DMS114 treated with DMSO at 0.1 percent for 48 hours (cell line): ENCODE data around the gene IGF1R.

Experiments used
- DNase-seq: peaks from one replicate; lab custom pipeline; 2025; ENCODE audit not compliant: unreplicated experiment; lab: John Stamatoyannopoulos, UW

The IGF1R gene

GRCh38 chr15:98724048-98724447 lies 75.7 kb downstream of the IGF1R start:
- no peak for DNase-seq

GRCh38 chr15:98724494-98724893 lies 76.2 kb downstream of the IGF1R start:
- no peak for DNase-seq

DNA sequence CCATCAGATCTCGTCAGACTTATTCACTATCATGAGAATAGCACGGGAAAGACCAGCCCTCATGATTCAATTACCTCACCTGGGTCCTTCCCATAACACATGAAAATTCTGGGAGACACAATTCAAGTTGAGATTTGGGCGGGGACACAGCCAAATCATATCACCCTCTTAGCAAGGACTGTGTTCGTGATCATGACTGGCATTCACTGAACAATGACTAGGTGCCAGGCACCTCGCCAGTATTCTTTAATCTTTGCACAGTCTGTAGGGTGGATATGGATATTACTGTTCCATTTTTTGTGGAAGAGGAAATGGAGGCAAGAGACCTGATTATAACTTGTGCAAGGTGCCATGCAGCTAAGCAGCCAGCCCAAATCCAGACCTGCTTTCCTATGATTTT lies 77.5 kb downstream of the IGF1R start:
- DNase-seq, result no peak

DNA sequence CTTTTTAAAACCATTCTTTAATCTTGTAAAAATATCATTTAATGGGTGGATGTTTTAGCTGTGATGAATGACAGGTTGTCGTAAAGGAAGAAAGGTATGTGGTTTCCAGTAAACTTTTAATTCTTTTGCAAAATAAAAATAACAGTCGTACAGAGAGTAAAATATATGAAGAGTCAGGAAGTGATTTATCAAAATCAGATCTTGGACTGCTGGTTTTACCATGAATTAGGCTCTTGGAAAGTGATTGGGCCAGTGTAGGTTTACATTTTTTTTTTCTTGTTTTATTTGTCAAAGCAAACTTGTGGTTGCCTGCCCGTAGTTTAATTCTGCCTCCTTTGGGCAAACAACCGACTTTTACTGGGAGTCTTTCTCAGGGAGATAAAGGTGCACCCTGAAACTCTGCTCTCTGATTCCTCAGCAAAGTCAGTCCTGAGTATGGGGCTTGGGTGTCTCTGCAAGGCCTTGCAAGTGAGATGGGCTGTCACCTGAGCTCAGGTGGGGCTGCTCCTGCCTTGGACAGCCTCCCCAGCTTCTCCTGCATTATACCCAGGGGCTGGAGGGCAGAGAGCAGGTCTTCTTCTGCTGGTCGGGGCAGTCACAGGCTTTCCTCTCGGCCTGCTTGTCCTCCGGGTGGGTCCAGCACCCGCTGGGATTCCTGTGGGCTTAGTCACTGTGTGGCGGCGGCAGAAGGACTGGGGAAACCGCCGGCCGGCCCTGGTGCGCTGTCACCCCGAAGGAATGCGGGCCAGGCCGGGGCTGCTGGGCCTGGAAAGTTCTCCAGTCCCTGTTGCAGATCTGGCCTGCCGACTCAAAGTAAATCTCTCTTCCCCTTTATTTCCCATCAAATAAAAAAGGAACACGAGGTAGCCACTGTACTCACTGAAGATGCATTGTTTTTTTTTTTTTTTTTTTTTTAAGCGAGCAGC lies 79.0 kb downstream of the IGF1R start:
- DNase-seq, result no peak

- DNase-seq, result no peak
Observed at GRCh38 chr15:98728082-98728810, 79.9 kb downstream of the IGF1R start.

DNA sequence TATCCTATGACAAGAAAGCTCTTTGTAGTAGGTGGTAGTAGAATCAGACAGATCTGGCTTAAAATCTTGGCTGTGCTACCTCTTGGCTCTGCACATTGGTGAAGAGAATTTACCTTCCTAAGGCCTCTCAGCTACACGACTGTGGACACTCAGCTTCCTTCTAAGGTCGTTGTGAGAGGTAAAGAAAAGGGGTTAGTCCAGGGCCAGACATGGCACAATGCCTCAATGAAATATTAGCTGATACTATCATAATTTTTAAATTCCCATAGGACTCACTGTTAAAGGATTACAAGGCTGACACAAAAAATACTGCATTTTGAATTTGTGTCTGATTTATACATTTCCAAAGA lies 80.4 kb downstream of the IGF1R start:
- no peak for DNase-seq

- DNase-seq, result no peak
Observed at GRCh38 chr15:98729446-98730042, 81.2 kb downstream of the IGF1R start.

- DNase-seq, result no peak
Observed at GRCh38 chr15:98730860-98731711, 82.7 kb downstream of the IGF1R start.

GRCh38 chr15:98731712-98732450 lies 83.5 kb downstream of the IGF1R start:
- DNase-seq, result no peak

DNA sequence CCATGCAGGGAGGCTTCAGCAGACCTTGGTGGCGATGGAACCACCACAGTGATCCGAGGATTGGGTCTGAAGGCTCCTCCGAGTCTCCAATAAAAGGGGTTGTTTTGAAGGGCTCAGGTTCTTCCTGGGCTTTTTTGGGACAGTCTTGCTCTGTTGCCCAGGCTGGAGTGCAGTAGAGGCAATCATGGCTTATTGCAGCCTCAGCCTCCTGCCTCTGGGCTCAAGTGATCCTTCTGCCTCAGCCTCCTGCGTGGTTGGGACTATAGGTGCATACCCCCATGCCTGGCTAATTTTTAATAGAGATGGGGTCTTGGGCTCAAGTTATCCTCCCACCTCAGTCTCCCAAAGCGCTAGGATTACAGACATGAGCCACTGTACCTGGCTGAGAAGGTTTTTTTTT lies 84.8 kb downstream of the IGF1R start:
- DNase-seq, result no peak

DNA sequence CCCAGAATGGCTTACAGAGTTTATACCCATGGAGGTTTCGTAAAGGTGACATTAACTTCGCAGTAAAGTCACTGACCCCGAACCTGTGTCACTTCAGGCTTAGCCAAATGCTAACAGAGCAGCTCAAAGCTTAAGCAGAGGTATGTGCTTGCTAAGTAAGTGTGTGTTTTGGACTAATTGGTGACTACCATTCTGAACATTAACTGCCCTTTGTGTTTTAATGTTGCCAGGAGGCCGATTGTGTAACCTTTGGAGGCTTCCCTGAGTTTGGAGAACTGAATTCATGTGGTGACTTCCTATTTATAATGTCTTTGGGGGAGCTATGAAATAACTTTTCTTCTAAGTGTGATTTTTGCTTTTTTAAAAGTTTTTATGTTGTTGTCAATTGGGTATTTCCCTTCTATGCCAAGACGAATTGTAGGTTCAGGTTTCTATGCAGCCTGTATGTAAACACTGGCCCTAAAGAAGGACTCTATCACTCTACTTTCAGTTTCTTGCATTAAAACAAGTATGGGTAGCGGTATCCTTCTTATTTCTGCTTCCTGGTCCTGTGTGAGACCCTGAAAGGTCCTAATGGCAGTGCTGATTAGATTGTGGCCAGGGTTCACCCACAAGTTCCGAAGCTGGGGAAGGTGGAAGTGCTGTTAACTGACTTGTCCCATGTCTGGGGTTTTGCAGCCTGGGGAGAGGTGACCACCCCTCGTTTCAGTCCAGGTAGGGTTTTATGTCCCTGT lies 86.3 kb downstream of the IGF1R start:
- no peak for DNase-seq

- no peak for DNase-seq
Observed at GRCh38 chr15:98735304-98735703, 87.0 kb downstream of the IGF1R start.

DNA sequence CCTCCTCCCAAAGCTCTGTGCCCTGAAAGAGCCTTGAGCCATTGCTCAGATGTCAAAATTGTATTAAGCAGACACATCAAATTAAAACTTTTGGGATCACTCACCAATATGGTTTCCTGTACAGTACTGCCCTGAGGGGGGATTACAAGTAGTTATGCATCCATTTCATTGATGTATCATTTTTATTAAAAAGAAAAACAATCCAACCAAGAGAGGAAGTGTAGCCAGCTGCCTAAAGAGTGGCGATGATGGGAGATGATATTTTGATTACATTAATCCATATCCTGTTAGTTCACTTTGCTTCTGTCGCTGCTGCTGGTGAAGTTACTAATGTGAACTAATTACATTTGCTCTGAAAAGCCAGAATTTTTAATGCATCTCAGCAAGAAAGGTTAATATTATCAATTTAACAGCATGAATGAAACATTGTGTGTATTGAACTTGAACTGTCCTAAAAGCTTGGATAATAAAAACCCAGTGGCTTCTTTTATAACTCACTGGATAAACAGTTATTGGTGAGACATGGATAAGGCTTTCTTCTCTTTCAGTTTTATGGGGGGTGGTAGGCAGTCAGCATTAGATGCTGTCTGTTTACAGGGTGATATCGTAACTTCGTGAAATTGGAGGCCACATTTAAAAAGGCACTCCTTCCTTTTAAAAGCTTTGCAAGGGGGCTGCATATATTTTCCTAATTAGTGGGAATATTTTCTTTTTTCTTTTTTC lies 87.7 kb downstream of the IGF1R start:
- no peak for DNase-seq

- DNase-seq, result no peak
Observed at GRCh38 chr15:98737159-98737558, 88.8 kb downstream of the IGF1R start.

DNA sequence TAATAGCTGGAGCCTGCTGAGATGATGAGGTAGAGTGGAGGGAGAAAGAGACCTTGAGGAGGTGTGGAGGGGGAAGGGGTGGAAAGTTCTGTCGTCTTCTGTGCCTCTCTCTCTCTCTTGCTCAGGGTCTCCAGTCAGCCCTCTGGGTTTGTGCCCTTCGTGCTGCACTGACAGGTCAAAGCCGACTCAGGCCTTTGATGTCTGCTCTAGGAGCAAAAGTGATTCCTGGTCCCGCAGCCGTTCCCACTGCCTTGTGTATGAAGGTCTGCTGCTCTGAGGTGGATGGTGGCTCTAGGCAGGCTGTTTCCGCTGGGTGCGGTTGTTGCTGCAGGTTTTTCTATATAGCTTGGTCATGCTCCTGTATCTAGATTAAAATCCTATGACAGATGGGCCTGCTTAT lies 89.4 kb downstream of the IGF1R start:
- DNase-seq, result no peak

GRCh38 chr15:98738689-98739401 lies 90.5 kb downstream of the IGF1R start:
- DNase-seq, result no peak

DNA sequence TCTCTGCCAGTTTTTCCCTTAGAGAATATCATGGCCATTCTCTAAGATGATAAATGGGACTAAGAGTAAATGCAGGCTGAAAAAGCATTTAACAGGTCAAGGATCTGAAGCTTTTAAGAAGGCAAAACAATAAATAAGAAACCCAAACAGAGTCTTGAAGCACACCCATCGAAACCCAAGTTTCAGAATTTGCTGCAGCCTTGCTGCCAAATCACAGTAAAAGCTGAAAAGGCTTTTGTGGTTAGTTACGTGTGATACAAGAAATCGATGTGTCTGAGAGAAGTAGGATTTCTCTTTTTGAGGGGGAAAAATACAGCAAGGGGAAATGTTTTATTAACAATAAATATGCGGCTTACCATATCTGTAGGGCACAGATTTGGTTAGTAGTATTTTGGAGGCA lies 92.0 kb downstream of the IGF1R start:
- DNase-seq, result no peak

DNA sequence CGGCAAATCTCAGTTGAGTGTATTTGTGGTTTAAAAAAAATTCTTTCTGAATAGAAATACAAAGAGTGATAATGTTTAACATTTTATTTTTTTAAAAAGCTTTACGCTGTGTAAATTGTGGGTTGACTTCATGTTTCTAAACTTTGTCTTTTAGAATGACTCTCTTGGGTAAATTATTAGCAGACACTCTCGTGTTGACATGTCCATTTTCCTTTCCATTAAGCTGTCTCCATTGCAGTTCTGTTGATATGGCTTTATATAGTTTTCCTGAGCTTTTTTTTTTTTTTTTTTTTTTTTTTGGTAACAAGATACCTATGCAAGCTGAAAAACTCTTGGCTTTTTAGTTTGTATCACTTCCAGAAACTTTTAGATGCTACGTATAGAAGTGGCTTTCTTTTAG lies 92.6 kb downstream of the IGF1R start:
- DNase-seq, result no peak
